Breast epithelium (tissue), 3 donors: ENCODE results near the gene NEK11.

Experiments used
- CTCF ChIP-seq, 3 donors: fragments of 450-650 bp; IDR thresholded peaks; one replicate each; pipeline ENCODE4 v1.5.1; 2016 to 2017; ENCODE audit warnings: antibody characterized with exemption in 3 of 3, mild to moderate bottlenecking in 3 of 3, moderate library complexity in 3 of 3
- POLR2A ChIP-seq: fragments of 450-650 bp; IDR thresholded peaks from one replicate; pipeline ENCODE4 v1.6.1; 2016; ENCODE audit warnings: antibody characterized with exemption, mild to moderate bottlenecking, moderate library complexity

- TF ChIP-seq POLR2A (no peak), CTCF (IDR thresholded peaks at IDR 0.05) (no peak)
Measured at GRCh38 chr3:131147534-131147933, 120.9 kb downstream of the NEK11 start.
